KBM-7 (cell line): ENCODE measurements around the gene ZNF627.
A peak's percentile ranks its signal among the peaks of the same experiment; 100 is the strongest.
"Not testable (repeated sequence)": the region's sequence is repeated elsewhere in the genome, so short reads cannot be mapped to it uniquely, and the experiment has no call there.

Experiments
- DNase-seq: peaks from one replicate; pipeline ENCODE4 v3.0.0-alpha.2; 2015
- in situ Hi-C: fragments of 300-500 bp; cut with MboI; formaldehyde crosslinking; loops from 2 replicates; pipeline ENCODE4 v1.14.3; 2020; ENCODE audit warnings: low sequenced_read_pairs, low pct_unique_long_range_greater_than_20kb, mixed read lengths

The ZNF627 gene

DNA sequence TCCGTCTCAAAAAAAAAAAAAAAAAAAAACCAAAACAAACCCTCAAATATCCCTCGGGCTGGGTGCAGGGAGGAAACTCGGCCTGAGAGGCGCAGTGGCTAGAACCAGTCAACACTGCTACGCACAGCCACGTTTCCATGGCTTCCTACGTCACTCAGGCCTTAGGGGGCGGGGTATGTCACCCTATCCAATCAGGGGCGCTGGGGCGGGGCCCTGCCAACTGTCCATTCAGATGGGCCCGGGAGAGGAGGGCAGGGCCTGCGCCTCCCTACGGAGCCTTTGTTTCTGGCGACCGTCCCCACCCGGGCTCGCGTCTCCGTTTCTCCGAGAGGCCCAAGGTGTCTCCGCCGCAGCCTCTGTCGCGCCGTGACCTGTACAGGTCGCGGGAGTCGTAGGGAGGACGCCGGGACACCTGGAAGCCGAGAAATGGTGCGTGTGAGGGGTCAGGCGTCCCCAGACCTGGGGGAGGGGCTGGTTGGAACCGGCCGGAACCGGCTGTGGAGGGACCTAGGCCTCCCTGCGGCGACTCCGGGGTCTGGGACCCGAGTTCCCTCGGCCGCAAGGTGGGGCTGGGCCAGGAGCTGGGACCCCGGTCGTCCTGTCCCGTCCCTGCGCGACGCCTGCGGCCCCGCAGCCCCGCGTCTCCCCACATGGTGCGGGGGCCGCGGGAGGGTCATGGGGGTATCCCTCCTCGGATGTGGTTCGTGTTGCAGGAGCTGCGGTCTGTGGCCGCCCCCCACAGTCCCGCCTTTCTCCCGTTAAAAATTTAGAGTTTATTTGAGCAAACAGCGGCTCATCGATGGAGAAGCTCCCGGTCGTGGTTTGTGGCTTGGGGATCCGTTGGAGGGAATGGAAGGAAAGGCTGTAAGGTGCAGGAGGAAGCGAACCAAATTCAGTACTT lies at the start of gene ZNF627:
TSS of gene ZNF627 (plus strand) at position 282 of the 901 bp plus-strand sequence. CDS start at position 427, 145 bp downstream.
- in situ Hi-C loops, result no loop called here
- peak; percentile 97 for DNase-seq

DNA sequence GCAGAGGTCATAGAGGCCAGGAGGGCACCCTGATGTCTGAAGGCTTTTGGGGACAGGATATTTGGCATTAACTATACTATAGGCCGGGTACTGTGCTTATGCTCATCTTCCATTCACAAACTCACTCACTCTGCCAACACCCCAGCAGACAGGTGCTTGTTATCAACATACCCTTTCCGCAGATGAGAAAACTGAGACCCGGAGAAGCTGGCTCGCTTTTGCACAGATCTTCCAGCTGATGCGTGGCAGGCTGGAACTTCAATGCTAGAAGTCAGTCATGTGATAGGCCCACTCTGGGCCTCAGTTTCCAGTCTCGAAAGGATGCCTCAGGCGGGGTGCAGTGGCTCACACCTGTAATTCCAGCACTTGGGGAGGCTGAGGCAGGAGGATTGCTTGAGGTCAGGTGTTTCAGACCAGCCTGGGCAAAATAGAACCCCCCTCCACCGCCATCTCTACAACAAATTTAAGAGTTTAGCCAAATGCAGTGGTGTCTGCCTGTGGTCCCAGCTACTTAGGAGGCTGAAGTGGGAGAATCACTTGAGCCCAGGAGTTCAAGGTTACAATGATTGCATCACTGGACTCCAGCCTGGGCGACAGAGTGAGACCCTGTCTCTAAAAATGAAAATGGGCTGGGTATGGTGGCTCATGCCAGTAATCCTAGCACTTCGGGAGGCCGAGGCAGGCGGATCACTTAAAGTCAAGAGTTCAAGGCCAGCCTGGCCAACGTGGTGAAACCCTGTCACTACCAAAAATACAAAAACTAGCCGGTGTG lies 49.2 kb upstream of the ZNF627 start:
- in situ Hi-C loops, result no loop called here
- DNase-seq, result no peak

DNA sequence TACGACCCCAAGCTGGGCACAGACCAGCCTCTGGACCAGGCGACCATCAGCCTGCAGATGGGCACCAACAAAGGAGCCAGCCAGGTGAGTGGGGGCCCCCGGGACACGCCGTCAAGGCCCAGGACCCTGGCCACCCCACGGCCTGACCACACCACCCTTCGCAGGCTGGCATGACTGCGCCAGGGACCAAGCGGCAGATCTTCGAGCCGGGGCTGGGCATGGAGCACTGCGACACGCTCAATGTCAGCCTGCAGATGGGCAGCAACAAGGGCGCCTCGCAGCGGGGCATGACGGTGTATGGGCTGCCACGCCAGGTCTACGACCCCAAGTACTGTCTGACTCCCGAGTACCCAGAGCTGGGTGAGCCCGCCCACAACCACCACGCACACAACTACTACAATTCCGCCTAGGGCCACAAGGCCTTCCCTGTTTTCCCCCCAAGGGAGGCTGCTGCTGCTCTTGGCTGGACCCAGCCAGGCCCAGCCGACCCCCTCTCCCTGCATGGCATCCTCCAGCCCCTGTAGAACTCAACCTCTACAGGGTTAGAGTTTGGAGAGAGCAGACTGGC lies 47.8 kb upstream of the ZNF627 start:
- in situ Hi-C loops, result no loop called here
- DNase-seq, result no peak

DNA sequence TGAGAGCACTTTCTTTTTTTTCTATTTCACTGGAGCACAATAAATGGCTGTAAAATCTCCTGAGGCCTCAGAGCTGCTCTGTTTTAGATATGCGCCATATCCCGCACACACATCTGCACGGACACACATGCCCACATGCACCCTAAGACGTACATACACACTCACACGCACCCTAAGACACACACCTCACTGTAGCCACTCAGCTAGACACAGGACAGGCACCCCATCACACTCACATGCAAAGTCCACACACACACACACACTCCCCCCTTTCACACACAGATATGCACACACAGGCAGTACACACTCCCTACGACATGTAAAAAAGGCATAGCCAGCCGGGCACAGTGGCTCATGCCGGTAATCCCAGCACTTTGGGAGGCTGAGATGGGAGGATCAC lies 47.0 kb upstream of the ZNF627 start:
- in situ Hi-C loops, result no loop called here
- no peak for DNase-seq

DNA sequence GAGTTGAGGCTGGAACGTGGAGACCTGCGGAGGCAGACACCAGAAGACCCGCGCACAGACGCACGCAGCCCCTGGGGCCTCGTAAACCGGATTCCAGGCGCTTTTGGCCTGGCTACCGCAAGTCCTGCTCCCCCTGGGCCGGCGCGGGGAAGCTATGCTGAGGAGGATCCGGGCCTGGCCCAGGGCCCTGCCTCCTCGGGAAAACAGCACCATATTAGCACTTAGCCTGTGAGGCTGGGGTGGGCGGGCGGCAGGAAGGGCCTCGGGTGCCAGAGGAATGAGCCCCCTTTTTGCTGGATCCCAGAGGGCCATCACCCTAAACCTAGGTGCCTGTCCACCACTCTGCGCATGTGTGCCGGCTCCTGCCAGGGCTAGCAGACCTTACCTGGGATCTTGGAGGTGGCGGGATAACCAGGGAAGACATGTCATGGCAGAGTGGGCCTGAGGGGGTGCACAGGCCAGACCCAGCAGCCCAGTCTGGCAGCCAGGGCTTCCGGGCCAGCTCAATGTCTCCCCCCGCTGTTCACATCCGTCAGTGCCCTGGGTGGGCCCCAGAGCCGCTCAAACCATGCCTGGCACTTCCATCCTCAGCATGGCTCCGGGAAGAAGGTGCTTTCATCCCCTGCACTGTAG lies 45.6 kb upstream of the ZNF627 start:
- DNase-seq, result no peak
- in situ Hi-C loops, result no loop called here

DNA sequence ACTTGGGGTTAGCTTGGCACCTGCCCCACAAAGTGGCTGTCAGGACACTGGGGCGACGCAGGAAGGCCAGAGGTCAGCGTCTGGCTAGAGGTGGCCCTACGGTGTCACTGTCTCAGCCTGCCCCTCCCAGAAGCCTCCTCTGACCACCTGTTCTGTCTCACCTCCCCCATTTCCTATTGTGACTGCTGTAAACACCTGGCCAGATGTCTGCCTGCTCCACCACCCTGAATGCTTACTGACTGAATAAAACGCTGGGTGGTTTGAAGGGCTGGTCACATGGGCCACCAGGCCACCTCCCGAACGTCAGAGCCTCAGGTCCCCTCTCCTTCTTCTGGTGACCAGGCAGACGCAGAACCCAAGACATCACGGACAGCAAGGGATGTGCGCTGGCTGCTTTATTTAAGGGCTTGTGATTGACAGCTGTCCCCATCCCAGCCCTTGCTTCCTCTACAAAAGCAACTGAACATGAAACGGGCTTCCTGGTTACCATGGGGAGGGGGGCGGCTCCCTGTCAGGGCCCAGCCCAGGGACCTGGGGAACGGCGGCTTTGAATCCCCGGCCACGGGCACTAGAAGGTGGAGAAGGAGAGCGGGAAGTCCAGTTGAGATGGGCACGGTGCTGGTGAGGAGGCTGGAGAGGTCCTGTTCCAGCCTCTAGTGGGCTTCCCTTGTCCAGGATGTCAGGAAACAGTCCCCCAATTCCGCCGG lies 44.5 kb upstream of the ZNF627 start:
- in situ Hi-C loops, result no loop called here
- no peak for DNase-seq

DNA sequence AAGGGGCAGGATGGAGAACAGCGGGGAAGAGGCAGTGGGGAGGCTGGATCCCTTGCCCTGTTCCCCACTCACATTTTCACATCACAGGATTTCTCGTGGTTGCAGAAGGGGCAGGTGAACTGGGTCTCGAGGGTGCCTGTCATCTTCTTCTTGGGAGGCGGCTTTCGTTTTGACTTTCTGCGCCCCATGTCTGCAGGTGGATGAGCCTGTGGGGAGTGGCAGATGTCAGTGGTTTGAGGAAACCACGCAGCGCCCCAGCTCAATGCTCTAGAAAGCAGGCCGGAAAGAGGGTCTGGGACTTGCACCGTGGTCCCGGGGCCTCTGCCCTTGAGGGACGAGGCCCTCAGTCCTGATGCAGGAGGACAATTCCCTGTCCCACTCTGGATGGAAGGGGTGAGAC lies 43.1 kb upstream of the ZNF627 start:
- in situ Hi-C loops, result no loop called here
- no peak for DNase-seq

DNA sequence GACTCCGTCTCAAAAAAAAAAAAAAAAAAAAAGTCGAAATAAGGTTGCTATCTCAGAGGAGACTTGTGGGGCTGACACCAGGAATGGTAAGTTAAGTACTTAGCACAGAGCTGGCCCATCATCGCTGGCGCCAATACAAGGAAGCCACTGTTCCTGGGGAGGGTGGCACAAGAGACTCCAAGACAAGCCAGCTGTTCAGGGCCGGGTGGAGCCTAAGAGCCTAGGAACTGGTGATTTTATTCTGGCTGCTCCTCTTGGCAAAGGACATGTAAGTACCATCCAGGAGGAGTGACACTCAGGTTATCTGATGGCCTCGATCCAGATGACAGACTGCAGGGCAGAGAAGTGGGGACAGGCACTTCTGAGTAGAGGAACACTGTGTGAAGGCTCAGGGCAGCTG lies 42.0 kb upstream of the ZNF627 start:
- DNase-seq, result no peak
- in situ Hi-C loops, result no loop called here

DNA sequence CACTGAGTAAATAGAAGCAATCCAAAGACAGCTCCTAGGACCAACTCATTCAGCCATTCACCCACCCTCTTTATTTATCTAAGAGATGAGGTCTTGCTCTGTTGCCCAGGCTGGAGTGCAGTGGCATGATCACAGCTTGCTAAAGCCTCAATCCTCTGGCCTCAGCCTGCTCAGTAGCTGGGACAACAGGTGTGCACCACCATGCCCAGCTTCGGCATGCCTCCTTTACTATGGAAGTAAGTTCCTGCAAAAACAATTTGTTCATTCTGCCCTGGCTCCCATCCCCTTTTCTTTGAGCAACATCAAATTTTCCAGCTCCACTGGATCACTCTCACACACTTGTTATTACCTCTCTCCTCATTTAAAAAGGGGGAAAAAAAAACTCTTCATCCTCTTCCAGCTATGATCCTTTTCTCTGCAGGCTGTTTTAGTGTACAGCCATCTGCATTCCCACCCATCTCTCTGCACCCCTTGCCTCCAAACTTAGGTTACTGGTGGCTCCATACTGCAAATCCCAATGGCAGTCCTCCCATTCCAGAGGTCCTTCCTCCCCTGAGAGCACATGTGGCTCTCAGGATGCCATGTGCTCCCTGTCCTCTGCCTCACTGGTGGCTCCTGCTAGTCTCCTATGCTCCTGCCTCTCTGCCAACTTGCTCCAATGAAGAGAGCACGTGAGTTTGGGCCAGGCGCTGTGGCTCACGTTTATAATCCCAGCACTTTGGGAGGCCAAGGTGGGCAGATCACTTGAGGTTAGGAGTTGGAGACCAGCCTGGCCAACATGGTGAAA lies 40.5 kb upstream of the ZNF627 start:
- no peak for DNase-seq
- in situ Hi-C loops, result no loop called here

DNA sequence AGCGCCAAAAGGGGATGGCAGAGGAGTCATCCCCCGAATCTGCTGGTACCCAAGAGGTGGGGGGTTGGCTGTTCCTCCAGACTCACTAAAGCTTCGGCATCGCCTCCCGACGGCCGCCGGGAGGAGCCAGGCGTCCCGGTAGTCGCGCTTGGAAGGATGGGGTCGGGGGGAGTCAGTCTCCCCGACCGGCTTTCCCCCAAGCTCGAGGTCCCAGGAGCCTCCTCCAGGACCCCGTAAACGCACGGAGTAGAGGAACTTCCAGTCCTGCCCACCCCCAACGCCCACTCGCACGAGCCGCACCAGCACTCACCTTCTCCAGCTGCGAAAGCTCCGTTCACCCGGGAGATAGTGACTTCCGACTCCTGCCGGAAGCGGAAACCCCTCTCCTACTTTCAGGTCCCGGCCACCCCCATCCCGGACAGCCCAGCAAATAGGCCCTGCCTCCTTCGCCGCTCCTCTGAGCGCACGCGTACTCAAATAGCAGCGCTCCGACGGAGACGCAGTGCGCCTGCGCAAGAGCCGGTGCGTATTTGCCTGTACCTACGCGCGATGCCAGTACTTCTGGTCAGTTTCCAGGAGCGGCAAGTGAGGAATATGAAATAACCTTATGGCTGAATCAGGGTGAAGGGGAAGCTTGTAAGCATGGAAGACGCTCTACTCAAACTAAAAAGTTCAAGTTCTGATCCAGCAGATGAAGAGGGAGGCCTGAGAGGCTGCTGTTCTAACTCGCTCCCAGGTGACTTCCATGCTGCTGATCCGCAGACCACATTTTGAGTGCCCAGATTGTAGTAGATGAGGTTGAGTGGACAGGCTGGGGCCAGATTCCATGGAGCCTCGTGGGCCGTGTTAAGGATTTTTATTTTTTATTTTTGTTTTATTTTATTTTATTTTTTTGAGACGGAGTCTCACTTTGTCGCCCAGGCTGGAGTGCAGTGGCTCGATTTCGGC lies 38.1 kb upstream of the ZNF627 start, which contains the start of gene ELOF1:
TSS of gene ELOF1 (minus strand) at position 350 of the 948 bp plus-strand sequence. CDS start 4,883 bp downstream, outside the sequence.
- peak; percentile 97 for DNase-seq
- in situ Hi-C loops, result no loop called here

DNA sequence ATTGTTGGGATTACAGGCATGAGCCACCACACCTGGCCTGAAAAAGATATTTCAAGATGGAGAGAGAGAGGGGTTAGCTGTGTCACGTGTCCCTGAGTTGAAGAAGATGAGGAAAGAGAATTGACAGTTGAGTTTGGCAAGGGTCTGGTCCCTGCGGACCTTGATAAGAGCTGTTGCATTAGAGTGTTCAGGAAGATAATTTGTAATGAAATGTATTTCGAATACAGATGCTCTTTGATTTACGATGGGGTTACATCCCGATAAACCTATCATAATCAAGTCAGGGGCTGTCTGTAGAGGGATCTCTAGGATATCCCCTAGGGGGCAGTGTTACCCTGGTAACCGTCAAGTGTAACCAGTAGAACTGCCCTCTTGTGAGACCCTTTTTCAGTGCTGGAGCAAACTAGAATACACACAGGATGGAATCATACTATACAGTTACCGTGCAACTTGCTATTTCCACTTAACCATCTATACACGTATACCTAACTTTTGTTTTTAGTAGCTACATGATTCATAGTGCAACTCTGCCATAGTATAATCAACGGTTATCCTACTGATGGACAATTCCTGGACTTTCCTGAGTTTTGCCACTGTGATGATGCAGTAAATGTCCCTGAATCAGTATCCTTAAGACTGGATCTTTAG lies 36.8 kb upstream of the ZNF627 start:
- in situ Hi-C loops, result no loop called here
- DNase-seq, result peak; percentile 77

DNA sequence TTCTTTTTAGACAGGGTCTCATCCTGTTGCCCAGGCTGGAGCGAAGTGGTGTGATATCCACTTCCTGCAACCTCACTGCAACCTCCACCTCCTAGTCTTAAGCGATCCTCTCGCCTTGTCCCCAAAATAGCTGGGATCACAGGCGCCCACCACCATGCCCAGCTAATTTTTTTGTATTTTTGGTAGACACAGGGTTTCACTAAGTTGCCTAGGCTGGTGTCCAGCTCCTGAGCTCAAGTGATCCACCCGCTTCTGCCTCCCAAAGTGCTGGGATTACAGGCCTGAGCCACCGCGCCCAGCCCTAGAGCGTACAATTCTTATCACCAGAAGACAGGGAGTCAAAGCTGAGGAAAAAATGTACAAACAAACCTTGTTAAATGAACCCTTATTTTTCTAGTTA lies 33.8 kb upstream of the ZNF627 start:
- DNase-seq, result no peak
- in situ Hi-C loops, result no loop called here

DNA sequence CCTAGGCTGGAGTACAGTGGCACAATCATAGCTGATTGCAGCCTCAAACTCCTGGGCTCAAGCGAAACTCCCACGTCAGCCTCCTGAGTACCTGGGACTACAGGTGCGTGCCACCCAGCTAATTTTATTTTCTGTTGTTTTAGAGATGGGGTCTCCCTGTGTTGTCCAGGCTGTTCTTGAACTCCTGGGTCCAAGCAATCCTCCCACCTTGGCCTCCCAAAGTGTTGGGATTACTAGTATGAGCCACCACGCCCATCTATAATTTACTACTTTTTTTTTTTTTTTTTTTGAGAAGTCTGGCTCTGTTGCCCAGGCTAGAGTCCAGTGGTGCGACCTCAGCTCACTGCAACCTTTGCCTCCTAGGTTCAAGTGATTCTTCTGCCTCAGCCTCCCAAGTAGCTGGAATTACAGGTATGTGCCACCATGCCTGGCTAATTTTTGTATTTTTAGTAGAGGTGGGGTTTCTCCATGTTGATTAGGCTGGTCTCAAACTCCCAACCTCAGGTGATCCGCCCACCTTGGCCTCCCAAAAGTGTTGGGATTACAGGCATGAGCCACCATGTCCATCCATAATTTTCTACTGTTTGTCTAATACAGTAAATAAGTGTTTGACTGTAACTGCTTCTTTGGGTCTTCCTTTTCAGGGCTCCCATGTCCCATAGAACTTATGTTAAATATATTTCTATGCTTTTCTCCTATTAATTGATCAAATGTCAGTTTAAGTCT lies 33.0 kb upstream of the ZNF627 start:
- DNase-seq, in situ Hi-C loops: not testable (repeated sequence)

DNA sequence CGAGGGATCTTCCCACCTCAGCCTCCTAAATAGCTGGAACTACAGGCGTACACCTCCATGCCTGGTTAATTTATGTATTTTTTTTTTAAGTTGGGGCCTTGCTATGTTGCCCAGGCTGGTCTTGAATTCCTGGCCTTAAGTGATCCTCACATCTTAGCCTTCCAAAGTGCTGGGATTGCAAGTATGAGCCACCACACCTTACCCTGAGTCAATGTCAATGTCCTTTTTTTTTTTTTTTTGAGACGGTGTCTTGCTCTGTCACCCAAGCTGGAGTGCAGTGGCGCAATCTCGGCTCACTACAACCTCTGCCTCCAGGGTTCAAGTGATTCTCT lies 31.7 kb upstream of the ZNF627 start:
- in situ Hi-C loops, DNase-seq: not testable (repeated sequence)

DNA sequence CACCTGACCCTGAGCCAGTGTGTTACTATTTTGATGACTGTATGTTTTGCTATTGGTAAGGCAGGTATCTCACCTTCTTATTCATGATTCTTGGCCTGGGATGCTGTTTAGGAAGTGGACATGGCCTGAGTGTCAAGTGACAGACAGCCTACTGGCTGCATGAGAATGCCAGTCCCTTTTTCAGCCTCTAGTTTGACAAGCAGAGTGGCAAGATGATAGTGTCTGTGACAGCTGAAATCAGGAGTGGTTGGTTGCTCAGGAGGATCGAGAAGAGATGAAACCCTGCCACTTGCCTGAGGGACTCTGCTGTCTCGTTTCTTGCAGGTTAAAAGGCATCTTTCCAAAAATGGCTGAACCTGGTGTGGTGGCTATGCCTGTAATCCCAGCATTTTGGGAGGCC lies 31.1 kb upstream of the ZNF627 start:
- DNase-seq, result no peak
- in situ Hi-C loops, result no loop called here

DNA sequence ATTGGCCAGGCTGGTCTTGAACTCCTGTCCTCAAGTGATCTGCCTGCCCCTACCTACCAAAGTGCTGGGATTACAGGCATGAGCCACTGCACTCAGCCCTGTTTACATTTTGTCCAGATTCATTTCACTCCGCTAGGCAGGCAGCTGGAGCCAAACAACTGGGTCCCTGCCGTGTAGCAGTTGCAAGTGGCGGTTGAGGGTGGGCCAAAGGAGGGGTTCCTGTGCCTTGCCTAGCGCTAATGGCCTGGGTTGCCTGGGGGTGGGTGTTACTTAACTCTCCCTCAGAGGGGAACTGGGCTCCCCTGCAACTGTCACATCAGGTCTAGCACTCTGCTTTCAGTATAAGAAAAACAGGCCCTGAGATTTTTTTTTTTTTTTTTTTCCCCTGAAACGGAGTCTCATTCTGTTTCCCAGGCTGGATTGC lies 27.2 kb upstream of the ZNF627 start:
- peak; percentile 68 for DNase-seq
- in situ Hi-C loops, result no loop called here
